HL-60 (cell line): Measurements from ENCODE around the gene CFAP45.
A peak's percentile ranks its signal among the peaks of the same experiment; 100 is the strongest.

Source experiments
- DNase-seq, 2 experiments: peaks; one replicate each; pipeline ENCODE4 v3.0.0-alpha.2; 2010 to 2020; ENCODE audit warnings: low read depth in 1 of 2, low spot score in 1 of 2
- H3K27ac ChIP-seq: fragments of 250-450 bp; sonication (Bioruptor Pico); replicated peaks from 2 replicates; pipeline ENCODE4 v1.5.1; 2020; ENCODE audit warnings: mild to moderate bottlenecking, moderate library complexity
- H3K27me3 ChIP-seq: fragments of 250-450 bp; sonication (Bioruptor Pico); 2 replicates; pipeline ENCODE4 v1.5.1; 2021; ENCODE audit warnings: mild to moderate bottlenecking, moderate library complexity; ENCODE audit not compliant: insufficient read depth, poor library complexity, severe bottlenecking
- H3K4me3 ChIP-seq: replicated peaks from 2 replicates; pipeline ENCODE4 v1.5.1; 2011; ENCODE audit warnings: mild to moderate bottlenecking, control low read depth, low read length; ENCODE audit not compliant: insufficient read depth
- CTCF ChIP-seq: IDR thresholded peaks from one replicate; pipeline ENCODE4 v1.5.1; 2011; ENCODE audit warnings: low read length, control low read depth, inconsistent platforms; ENCODE audit not compliant: insufficient read depth
- GABPA ChIP-seq: IDR thresholded peaks from 2 replicates; pipeline ENCODE4 v1.6.1; 2012; ENCODE audit warnings: low read depth
- POLR2AphosphoS5 ChIP-seq: IDR thresholded peaks from 2 replicates; pipeline ENCODE4 v1.6.1; 2012; ENCODE audit warnings: low read depth
- REST ChIP-seq: IDR thresholded peaks from 2 replicates; pipeline ENCODE4 v1.6.1; 2012; ENCODE audit warnings: low read depth; ENCODE audit not compliant: insufficient replicate concordance
- SPI1 ChIP-seq: IDR thresholded peaks from 2 replicates; pipeline ENCODE4 v1.6.1; 2012; ENCODE audit warnings: low read depth, mild to moderate bottlenecking, borderline replicate concordance

The CFAP45 gene

GRCh38 chr1:159879977-159880376 lies 20.0 kb downstream of the CFAP45 start:
- Histone ChIP-seq H3K27me3 (no peaks in the 10 kb centered on the region), H3K4me3 (no peak overlapping the region), H3K27ac (no peak overlapping the region)
- TF ChIP-seq REST (no peak), GABPA (no peak), SPI1 (no peak), CTCF (no peak)
- DNase-seq: peak; percentile 63 to 68

- Histone ChIP-seq H3K27ac (no peak overlapping the region), H3K27me3 (no peaks in the 10 kb centered on the region), H3K4me3 (no peak overlapping the region)
- DNase-seq: no peak
- TF ChIP-seq SPI1: no peak
Measured at GRCh38 chr1:159879136-159879535, 20.8 kb downstream of the CFAP45 start.

- DNase-seq: no peak
- no peak overlapping the region for H3K27ac ChIP-seq
- H3K27me3 ChIP-seq: no peaks in the 10 kb centered on the region
- no peak overlapping the region for H3K4me3 ChIP-seq
- TF ChIP-seq SPI1: no peak
- no peak for TF ChIP-seq CTCF
- no peak for TF ChIP-seq GABPA
- TF ChIP-seq POLR2AphosphoS5: no peak
- no peak for TF ChIP-seq REST
Measured at GRCh38 chr1:159877695-159878444, 22.1 kb downstream of the CFAP45 start.

GRCh38 chr1:159873530-159874143 lies 26.3 kb downstream of the CFAP45 start:
- no peak for TF ChIP-seq REST
- TF ChIP-seq GABPA: no peak
- TF ChIP-seq SPI1: no peak
- TF ChIP-seq POLR2AphosphoS5: no peak
- no peak for TF ChIP-seq CTCF
- Histone ChIP-seq H3K4me3 (no peak overlapping the region), H3K27me3 (no peaks in the 10 kb centered on the region), H3K27ac (no peak overlapping the region)
- no peak for DNase-seq
